ENCODE data around the gene KIRREL3.

DNA sequence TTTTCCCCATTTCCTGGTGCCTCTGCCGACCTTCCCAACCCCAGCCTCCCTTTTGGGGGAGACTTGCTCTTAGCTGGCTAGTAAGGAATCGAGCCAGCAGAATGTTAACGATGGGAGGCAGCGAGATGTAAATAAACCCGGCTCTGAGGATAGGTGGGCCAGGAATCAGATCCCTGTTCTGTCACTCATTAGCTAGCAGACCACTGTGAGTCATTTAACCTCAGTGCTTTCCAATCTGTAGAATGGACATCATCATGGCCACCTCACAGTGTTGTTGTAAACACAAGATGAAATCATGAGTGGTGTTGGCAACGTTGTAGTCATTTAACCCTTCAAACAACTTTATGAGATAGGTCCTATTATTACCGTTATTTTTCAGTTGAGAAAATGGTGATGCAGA is 208.6 kb downstream of the KIRREL3 start:
- TF ChIP-seq GATA2 (IDR thresholded peaks at IDR 0.05; ENCODE audit: low read depth, low read length) (no peak), GATA3 (IDR thresholded peaks at IDR 0.05; ENCODE audit: low read depth, low read length) (no peak)
